Sigmoid colon (tissue), 4 donors: ENCODE measurements around the gene ZG16.
"Not testable (repeated sequence)": the region's sequence is repeated elsewhere in the genome, so short reads cannot be mapped to it uniquely, and the experiment has no call there.

Experiments used
- CTCF ChIP-seq, 4 experiments: fragments of 450-650 bp in 3 of 4; fragments of 200-600 bp in 1 of 4; IDR thresholded peaks; one replicate each; pipeline ENCODE4 v1.5.1; 2016 to 2019; ENCODE audit warnings: antibody characterized with exemption in 4 of 4, mild to moderate bottlenecking in 3 of 4, moderate library complexity in 2 of 4
- EP300 ChIP-seq, 4 donors: sonication (generic); formaldehyde crosslinking; IDR thresholded peaks; one replicate each; pipeline ENCODE4 v1.6.1; 2017; ENCODE audit warnings: antibody characterized with exemption in 4 of 4
- POLR2A ChIP-seq, 2 donors: fragments of 450-650 bp; IDR thresholded peaks; one replicate each; pipeline ENCODE4 v1.6.1; 2016; ENCODE audit warnings: antibody characterized with exemption in 2 of 2, mild to moderate bottlenecking in 2 of 2, moderate library complexity in 2 of 2
- POLR2AphosphoS5 ChIP-seq, 4 donors: sonication (generic); formaldehyde crosslinking; IDR thresholded peaks; one replicate each; pipeline ENCODE4 v1.6.1; 2017; ENCODE audit warnings: antibody characterized with exemption in 4 of 4

GRCh38 chr16:29761280-29761651 is 16.8 kb upstream of the ZG16 start:
- TF ChIP-seq CTCF, POLR2A, POLR2AphosphoS5, EP300 (IDR thresholded peaks at IDR 0.05): not testable (repeated sequence)
